HepG2 (cell line): ENCODE data around the gene TASOR2. TPM values are rescaled to one million over a fixed set of nuclear protein-coding genes. Genes with fewer than 3 reads are reported as not detected.

ENCODE experiments used
- FOXC1 ChIP-seq: sonication (generic); formaldehyde crosslinking; IDR thresholded peaks from 2 replicates; pipeline ENCODE4 v1.8.0; 2022; ENCODE audit warnings: mild to moderate bottlenecking, missing genetic modification reagents, borderline replicate concordance
- KDM6A ChIP-seq: IDR thresholded peaks from 2 replicates; pipeline ENCODE4 v1.6.1; 2016; ENCODE audit warnings: low read depth
- KLF6 ChIP-seq: IDR thresholded peaks from 2 replicates; pipeline ENCODE4 v1.8.0; 2016; ENCODE audit warnings: missing biosample characterization, missing genetic modification reagents
- LCORL ChIP-seq, 2 experiments: fragments of 450-650 bp in 1 of 2; sonication (generic) in 1 of 2; formaldehyde crosslinking in 1 of 2; IDR thresholded peaks; 2 replicates each; pipeline versions ENCODE4 v1.5.0 to v1.6.1; 2017 to 2020; ENCODE audit warnings: antibody characterized with exemption in 1 of 2, missing genetic modification reagents in 1 of 2
- MBNL3 ChIP-seq: fragments of 250-450 bp; sonication (Bioruptor Pico); conservative IDR thresholded peaks from 2 replicates; pipeline ENCODE4 v1.8.0; 2022; ENCODE audit warnings: mild to moderate bottlenecking, inconsistent platforms
- ONECUT2 ChIP-seq: sonication (generic); formaldehyde crosslinking; IDR thresholded peaks from 2 replicates; pipeline ENCODE4 v1.4.0; 2020; ENCODE audit warnings: missing genetic modification reagents
- PHF8 ChIP-seq: sonication (generic); formaldehyde crosslinking; IDR thresholded peaks from 2 replicates; pipeline ENCODE4 v1.5.0; 2020; ENCODE audit warnings: missing genetic modification reagents
- SMAD1 ChIP-seq: sonication (generic); formaldehyde crosslinking; IDR thresholded peaks from 2 replicates; pipeline ENCODE4 v1.4.0; 2020; ENCODE audit warnings: missing genetic modification reagents, low read depth, mild to moderate bottlenecking, borderline replicate concordance
- SP1 ChIP-seq, 2 experiments: fragments of 450-650 bp in 1 of 2; sonication (generic) in 1 of 2; formaldehyde crosslinking in 1 of 2; IDR thresholded peaks; 2 replicates each; pipeline versions ENCODE4 v1.4.0 to v1.6.1; 2016 to 2020; ENCODE audit warnings: missing genetic modification reagents in 1 of 2
- SRSF9 ChIP-seq: fragments of 200-400 bp; formaldehyde crosslinking; IDR thresholded peaks from 2 replicates; pipeline ENCODE4 v1.6.1; 2018; ENCODE audit warnings: borderline replicate concordance, mild to moderate bottlenecking, low read depth, low read length; ENCODE audit not compliant: insufficient read depth, poor library complexity, severe bottlenecking
- ZIK1 ChIP-seq: sonication (generic); formaldehyde crosslinking; IDR thresholded peaks from 2 replicates; pipeline ENCODE4 v1.5.0; 2020; ENCODE audit warnings: mild to moderate bottlenecking, low read depth, missing genetic modification reagents, borderline replicate concordance
- ZNF101 ChIP-seq: sonication (generic); formaldehyde crosslinking; IDR thresholded peaks from 2 replicates; pipeline ENCODE4 v1.4.0; 2020; ENCODE audit warnings: mild to moderate bottlenecking, low read depth, missing genetic modification reagents, borderline replicate concordance
- ZNF17 ChIP-seq: sonication (generic); formaldehyde crosslinking; IDR thresholded peaks from 2 replicates; pipeline ENCODE4 v1.5.0; 2020; ENCODE audit warnings: mild to moderate bottlenecking, missing genetic modification reagents
- ZNF496 ChIP-seq: sonication (generic); formaldehyde crosslinking; IDR thresholded peaks from 2 replicates; pipeline ENCODE4 v1.8.1; 2023; ENCODE audit warnings: mild to moderate bottlenecking, moderate library complexity, missing genetic modification reagents; ENCODE audit not compliant: insufficient replicate concordance
- ZSCAN25 ChIP-seq: sonication (generic); formaldehyde crosslinking; IDR thresholded peaks from 2 replicates; pipeline ENCODE4 v1.8.0; 2022; ENCODE audit warnings: mild to moderate bottlenecking, missing genetic modification reagents
- polyA plus RNA-seq, 8 experiments: library from polyadenylated mRNA; depleted of rRNA in 3 of 8; stranded (reverse) in 7 of 8; unstranded in 1 of 8; fragments of >200 nt; fragmentation: Illumina TruSeq in 4 of 8; extraction: Trizol in 4 of 8; gene quantifications; 2 replicates each; pipeline versions ENCODE4 v1.2.1 to v1.2.3, GENCODE V29; 2011 to 2016; ENCODE audit warnings: low read depth in 4 of 8, missing spikeins in 1 of 8, mixed read lengths in 1 of 8; ENCODE audit not compliant: insufficient read depth in 1 of 8
- total RNA-seq, 5 experiments: library from RNA; depleted of rRNA; stranded (reverse); fragments of >200 nt; fragmentation: Illumina TruSeq; extraction: Trizol; gene quantifications; 2 replicates each; pipeline ENCODE4 v1.2.3, GENCODE V29; 2016; ENCODE audit warnings: low read depth in 1 of 5
- TF ChIP-seq, protein P1 (sequence below), 2 experiments: sonication (generic) in 1 of 2; formaldehyde crosslinking in 1 of 2; IDR thresholded peaks; 2 replicates each; pipeline versions ENCODE4 v1.5.1 to v1.6.1; 2011 to 2020; ENCODE audit warnings: borderline replicate concordance in 1 of 2, low read depth in 1 of 2, low read length in 1 of 2, mild to moderate bottlenecking in 1 of 2, missing genetic modification reagents in 1 of 2, moderate library complexity in 1 of 2
- TF ChIP-seq, protein P2 (sequence below): sonication (generic); formaldehyde crosslinking; IDR thresholded peaks from 2 replicates; pipeline ENCODE4 v1.8.0; 2022; ENCODE audit warnings: mild to moderate bottlenecking, missing genetic modification reagents
- TF ChIP-seq, protein P3 (sequence below): sonication (generic); formaldehyde crosslinking; IDR thresholded peaks from 2 replicates; pipeline ENCODE4 v1.5.0; 2020; ENCODE audit warnings: mild to moderate bottlenecking, low read depth, missing genetic modification reagents, borderline replicate concordance
- TF ChIP-seq, protein P4 (sequence below): sonication (generic); formaldehyde crosslinking; IDR thresholded peaks from 2 replicates; pipeline ENCODE4 v1.5.1; 2020; ENCODE audit warnings: mild to moderate bottlenecking, moderate library complexity, missing genetic modification reagents
- TF ChIP-seq, protein P5 (sequence below): sonication (generic); formaldehyde crosslinking; IDR thresholded peaks from 2 replicates; pipeline ENCODE4 v1.5.1; 2020; ENCODE audit warnings: missing genetic modification reagents, mild to moderate bottlenecking, borderline replicate concordance

The TASOR2 gene
- total and polyA plus RNA-seq, 2 of the 13 experiments (the other 11 are each of a cell fraction or from before 2014, with no cell fraction given) = 24.2 to 55.3 TPM

DNA sequence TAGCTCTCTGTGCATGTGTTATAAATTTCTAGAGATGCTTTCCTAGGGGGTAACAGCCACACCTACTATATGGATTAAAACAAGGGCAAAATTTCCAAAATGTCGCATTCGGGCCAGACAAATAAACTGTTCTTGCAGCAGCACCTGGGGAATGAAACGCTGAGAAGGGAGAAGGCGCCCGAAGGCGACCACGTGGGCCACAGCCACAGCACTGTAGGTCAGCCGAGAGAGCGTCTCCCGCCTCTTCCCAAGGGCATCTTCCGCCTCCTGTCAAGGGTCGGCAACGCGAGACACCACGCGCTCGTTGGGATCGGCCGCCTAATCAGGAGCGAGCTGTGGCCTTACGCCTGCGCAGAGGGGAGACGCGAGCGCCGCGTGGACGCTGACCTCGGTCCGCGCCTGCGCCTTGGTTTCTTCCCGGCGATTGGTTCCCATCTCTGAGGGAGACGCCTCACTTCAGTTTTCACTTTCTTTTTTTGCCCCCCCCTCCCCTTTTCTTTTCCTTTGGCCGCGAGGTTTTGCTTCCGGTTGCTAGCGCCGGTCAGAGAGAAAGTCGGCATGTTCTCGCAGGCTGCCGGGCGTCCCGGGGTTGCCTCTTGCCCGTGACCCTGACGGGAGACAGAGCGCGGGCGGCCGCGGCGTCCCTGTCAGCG, at the start of gene TASOR2 (continued):
- TF ChIP-seq, protein P1, sequence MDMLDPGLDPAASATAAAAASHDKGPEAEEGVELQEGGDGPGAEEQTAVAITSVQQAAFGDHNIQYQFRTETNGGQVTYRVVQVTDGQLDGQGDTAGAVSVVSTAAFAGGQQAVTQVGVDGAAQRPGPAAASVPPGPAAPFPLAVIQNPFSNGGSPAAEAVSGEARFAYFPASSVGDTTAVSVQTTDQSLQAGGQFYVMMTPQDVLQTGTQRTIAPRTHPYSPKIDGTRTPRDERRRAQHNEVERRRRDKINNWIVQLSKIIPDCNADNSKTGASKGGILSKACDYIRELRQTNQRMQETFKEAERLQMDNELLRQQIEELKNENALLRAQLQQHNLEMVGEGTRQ (IDR thresholded peaks at IDR 0.05; ENCODE audit: low read depth, low read length) = peak; percentile 50
- TF ChIP-seq, protein P1 (CRISPR knock-in tag; IDR thresholded peaks at IDR 0.05; ENCODE audit: borderline replicate concordance) = peak; percentile 71; the same call in 1 of the 2 replicates
- TF ChIP-seq, protein P2, sequence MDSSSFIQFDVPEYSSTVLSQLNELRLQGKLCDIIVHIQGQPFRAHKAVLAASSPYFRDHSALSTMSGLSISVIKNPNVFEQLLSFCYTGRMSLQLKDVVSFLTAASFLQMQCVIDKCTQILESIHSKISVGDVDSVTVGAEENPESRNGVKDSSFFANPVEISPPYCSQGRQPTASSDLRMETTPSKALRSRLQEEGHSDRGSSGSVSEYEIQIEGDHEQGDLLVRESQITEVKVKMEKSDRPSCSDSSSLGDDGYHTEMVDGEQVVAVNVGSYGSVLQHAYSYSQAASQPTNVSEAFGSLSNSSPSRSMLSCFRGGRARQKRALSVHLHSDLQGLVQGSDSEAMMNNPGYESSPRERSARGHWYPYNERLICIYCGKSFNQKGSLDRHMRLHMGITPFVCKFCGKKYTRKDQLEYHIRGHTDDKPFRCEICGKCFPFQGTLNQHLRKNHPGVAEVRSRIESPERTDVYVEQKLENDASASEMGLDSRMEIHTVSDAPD (CRISPR knock-in tag) = peak; percentile 82; the same call in 1 of the 2 replicates
- peak; percentile 98 for TF ChIP-seq ZIK1 (CRISPR knock-in tag)
- no peak for TF ChIP-seq SRSF9
- no peak for TF ChIP-seq MBNL3 (CRISPR knock-in tag)
- TF ChIP-seq, protein P3, sequence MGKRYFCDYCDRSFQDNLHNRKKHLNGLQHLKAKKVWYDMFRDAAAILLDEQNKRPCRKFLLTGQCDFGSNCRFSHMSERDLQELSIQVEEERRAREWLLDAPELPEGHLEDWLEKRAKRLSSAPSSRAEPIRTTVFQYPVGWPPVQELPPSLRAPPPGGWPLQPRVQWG (CRISPR knock-in tag) = no peak
- 0 out of 2 replicates have a peak, but pooled peaks have one; percentile 47 for TF ChIP-seq SMAD1 (CRISPR knock-in tag)
- no peak; the same call in 1 of the 2 replicates for TF ChIP-seq KDM6A
- no peak for TF ChIP-seq SP1 (IDR thresholded peaks at IDR 0.05)
- peak; percentile 59; the same call in 1 of the 2 replicates for TF ChIP-seq SP1 (CRISPR knock-in tag; IDR thresholded peaks at IDR 0.05)
- TF ChIP-seq ZSCAN25 (CRISPR knock-in tag) = peak; percentile 61
- TF ChIP-seq PHF8 (CRISPR knock-in tag) = no peak; the same call in 1 of the 2 replicates
- TF ChIP-seq LCORL (IDR thresholded peaks at IDR 0.05) = no peak
- peak; percentile 86 for TF ChIP-seq LCORL (CRISPR knock-in tag; IDR thresholded peaks at IDR 0.05)
- TF ChIP-seq ZNF17 (CRISPR knock-in tag) = peak; percentile 74; the same call in 1 of the 2 replicates
- TF ChIP-seq FOXC1 (CRISPR knock-in tag) = peak; percentile 98
- no peak for TF ChIP-seq ZNF496 (CRISPR knock-in tag)
- TF ChIP-seq, protein P4, sequence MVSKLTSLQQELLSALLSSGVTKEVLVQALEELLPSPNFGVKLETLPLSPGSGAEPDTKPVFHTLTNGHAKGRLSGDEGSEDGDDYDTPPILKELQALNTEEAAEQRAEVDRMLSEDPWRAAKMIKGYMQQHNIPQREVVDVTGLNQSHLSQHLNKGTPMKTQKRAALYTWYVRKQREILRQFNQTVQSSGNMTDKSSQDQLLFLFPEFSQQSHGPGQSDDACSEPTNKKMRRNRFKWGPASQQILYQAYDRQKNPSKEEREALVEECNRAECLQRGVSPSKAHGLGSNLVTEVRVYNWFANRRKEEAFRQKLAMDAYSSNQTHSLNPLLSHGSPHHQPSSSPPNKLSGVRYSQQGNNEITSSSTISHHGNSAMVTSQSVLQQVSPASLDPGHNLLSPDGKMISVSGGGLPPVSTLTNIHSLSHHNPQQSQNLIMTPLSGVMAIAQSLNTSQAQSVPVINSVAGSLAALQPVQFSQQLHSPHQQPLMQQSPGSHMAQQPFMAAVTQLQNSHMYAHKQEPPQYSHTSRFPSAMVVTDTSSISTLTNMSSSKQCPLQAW (CRISPR knock-in tag) = peak; percentile 92
- TF ChIP-seq ZNF101 (CRISPR knock-in tag) = 0 out of 2 replicates have a peak, but pooled peaks have one; percentile 21
- TF ChIP-seq KLF6 (CRISPR knock-in tag) = peak; percentile 99
- no peak for TF ChIP-seq ONECUT2
- TF ChIP-seq, protein P5, sequence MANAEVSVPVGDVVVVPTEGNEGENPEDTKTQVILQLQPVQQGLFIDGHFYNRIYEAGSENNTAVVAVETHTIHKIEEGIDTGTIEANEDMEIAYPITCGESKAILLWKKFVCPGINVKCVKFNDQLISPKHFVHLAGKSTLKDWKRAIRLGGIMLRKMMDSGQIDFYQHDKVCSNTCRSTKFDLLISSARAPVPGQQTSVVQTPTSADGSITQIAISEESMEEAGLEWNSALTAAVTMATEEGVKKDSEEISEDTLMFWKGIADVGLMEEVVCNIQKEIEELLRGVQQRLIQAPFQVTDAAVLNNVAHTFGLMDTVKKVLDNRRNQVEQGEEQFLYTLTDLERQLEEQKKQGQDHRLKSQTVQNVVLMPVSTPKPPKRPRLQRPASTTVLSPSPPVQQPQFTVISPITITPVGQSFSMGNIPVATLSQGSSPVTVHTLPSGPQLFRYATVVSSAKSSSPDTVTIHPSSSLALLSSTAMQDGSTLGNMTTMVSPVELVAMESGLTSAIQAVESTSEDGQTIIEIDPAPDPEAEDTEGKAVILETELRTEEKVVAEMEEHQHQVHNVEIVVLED (CRISPR knock-in tag) = peak; percentile 87
